HEK293 (cell line): ENCODE results near the gene ZNF518B.
"Not testable (repeated sequence)": the region's sequence is repeated elsewhere in the genome, so short reads cannot be mapped to it uniquely, and the experiment has no call there.

Experiments used
- KLF16 ChIP-seq: fragments of 450-650 bp; formaldehyde crosslinking; IDR thresholded peaks from 2 replicates; pipeline ENCODE4 v1.5.1; 2017; ENCODE audit warnings: missing biosample characterization, missing genetic modification characterization
- SCRT1 ChIP-seq: fragments of 450-650 bp; formaldehyde crosslinking; IDR thresholded peaks from 2 replicates; pipeline ENCODE4 v1.5.1; 2016; ENCODE audit warnings: missing biosample characterization, missing genetic modification characterization, borderline replicate concordance
- SP2 ChIP-seq: fragments of 450-650 bp; formaldehyde crosslinking; IDR thresholded peaks from 2 replicates; pipeline ENCODE4 v1.5.1; 2016; ENCODE audit warnings: missing biosample characterization, missing genetic modification characterization
- TCF7L2 ChIP-seq: IDR thresholded peaks from 2 replicates; pipeline ENCODE4 v1.6.1; 2011; ENCODE audit warnings: low read depth, mild to moderate bottlenecking, inconsistent platforms, low read length, moderate library complexity, borderline replicate concordance
- ZFP3 ChIP-seq: fragments of 450-650 bp; formaldehyde crosslinking; IDR thresholded peaks from 2 replicates; pipeline ENCODE4 v1.5.1; 2016; ENCODE audit warnings: low read depth, missing biosample characterization, missing genetic modification characterization
- ZFP37 ChIP-seq: fragments of 450-650 bp; formaldehyde crosslinking; IDR thresholded peaks from 2 replicates; pipeline ENCODE4 v1.5.1; 2016; ENCODE audit warnings: missing biosample characterization, missing genetic modification characterization
- ZNF266 ChIP-seq: fragments of 450-650 bp; formaldehyde crosslinking; IDR thresholded peaks from 2 replicates; pipeline ENCODE4 v1.5.1; 2016; ENCODE audit warnings: missing biosample characterization, missing genetic modification characterization, low read depth
- ZNF433 ChIP-seq: fragments of 450-650 bp; formaldehyde crosslinking; IDR thresholded peaks from 2 replicates; pipeline ENCODE4 v1.5.1; 2016; ENCODE audit warnings: missing biosample characterization, missing genetic modification characterization, low read depth
- ZNF677 ChIP-seq: fragments of 450-650 bp; IDR thresholded peaks from 2 replicates; pipeline ENCODE4 v1.5.0; 2018; ENCODE audit warnings: missing biosample characterization, mild to moderate bottlenecking, missing genetic modification characterization, moderate library complexity
- TF ChIP-seq, protein P1 (sequence below): fragments of 450-650 bp; formaldehyde crosslinking; IDR thresholded peaks from 2 replicates; pipeline ENCODE4 v1.5.1; 2016; ENCODE audit warnings: missing biosample characterization, missing genetic modification characterization
- TF ChIP-seq, protein P2 (sequence below): fragments of 450-650 bp; formaldehyde crosslinking; IDR thresholded peaks from 2 replicates; pipeline ENCODE4 v1.5.1; 2016; ENCODE audit warnings: missing biosample characterization, missing genetic modification characterization
- TF ChIP-seq, protein P3 (sequence below): fragments of 450-650 bp; formaldehyde crosslinking; IDR thresholded peaks from 2 replicates; pipeline ENCODE4 v1.5.1; 2016; ENCODE audit warnings: missing biosample characterization, missing genetic modification characterization
- TF ChIP-seq, protein P4 (sequence below): fragments of 450-650 bp; formaldehyde crosslinking; IDR thresholded peaks from 2 replicates; pipeline ENCODE4 v1.5.1; 2016; ENCODE audit warnings: missing biosample characterization, missing genetic modification characterization
- TF ChIP-seq, protein P5 (sequence below): fragments of 450-650 bp; formaldehyde crosslinking; conservative IDR thresholded peaks from 2 replicates; pipeline ENCODE4 v1.5.1; 2016; ENCODE audit warnings: low read depth, missing biosample characterization, missing genetic modification characterization

DNA sequence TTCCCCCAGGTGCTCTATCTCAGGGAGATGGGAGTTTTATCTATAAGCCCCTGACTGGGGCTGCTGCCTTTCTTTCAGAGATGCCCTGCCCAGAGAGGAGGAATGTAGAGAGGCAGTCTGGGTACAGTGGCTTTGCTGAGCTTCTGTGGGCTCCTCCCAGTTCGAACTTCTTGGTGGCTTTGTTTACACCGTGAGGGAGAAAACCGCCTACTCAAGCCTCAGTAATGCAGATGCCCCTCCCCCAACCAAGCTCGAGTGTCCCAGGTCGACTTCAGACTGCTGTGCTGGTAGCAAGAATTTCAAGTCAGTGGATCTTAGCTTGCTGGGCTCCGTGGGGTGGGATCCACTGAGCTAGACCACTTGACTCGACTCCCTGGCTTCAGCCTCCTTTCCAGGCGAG lies 29.5 kb downstream of the ZNF518B start:
- TF ChIP-seq SP2; ZFP37; ZNF266 (tag by site-specific recombination); ZNF677 (tag by site-specific recombination); ZFP3 (tag by site-specific recombination); ZNF433 (tag by site-specific recombination); TCF7L2; SCRT1; KLF16 (tag by site-specific recombination): not testable (repeated sequence)
- TF ChIP-seq, protein P1, sequence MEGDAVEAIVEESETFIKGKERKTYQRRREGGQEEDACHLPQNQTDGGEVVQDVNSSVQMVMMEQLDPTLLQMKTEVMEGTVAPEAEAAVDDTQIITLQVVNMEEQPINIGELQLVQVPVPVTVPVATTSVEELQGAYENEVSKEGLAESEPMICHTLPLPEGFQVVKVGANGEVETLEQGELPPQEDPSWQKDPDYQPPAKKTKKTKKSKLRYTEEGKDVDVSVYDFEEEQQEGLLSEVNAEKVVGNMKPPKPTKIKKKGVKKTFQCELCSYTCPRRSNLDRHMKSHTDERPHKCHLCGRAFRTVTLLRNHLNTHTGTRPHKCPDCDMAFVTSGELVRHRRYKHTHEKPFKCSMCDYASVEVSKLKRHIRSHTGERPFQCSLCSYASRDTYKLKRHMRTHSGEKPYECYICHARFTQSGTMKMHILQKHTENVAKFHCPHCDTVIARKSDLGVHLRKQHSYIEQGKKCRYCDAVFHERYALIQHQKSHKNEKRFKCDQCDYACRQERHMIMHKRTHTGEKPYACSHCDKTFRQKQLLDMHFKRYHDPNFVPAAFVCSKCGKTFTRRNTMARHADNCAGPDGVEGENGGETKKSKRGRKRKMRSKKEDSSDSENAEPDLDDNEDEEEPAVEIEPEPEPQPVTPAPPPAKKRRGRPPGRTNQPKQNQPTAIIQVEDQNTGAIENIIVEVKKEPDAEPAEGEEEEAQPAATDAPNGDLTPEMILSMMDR = not testable (repeated sequence)
- TF ChIP-seq, protein P2, sequence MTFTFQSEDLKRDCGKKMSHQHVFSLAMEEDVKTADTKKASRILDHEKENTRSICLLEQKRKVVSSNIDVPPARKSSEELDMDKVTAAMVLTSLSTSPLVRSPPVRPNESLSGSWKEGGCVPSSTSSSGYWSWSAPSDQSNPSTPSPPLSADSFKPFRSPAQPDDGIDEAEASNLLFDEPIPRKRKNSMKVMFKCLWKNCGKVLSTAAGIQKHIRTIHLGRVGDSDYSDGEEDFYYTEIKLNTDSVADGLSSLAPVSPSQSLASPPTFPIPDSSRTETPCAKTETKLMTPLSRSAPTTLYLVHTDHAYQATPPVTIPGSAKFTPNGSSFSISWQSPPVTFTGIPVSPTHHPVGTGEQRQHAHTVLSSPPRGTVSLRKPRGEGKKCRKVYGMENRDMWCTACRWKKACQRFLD (tag by site-specific recombination) = not testable (repeated sequence)
- TF ChIP-seq, protein P3, sequence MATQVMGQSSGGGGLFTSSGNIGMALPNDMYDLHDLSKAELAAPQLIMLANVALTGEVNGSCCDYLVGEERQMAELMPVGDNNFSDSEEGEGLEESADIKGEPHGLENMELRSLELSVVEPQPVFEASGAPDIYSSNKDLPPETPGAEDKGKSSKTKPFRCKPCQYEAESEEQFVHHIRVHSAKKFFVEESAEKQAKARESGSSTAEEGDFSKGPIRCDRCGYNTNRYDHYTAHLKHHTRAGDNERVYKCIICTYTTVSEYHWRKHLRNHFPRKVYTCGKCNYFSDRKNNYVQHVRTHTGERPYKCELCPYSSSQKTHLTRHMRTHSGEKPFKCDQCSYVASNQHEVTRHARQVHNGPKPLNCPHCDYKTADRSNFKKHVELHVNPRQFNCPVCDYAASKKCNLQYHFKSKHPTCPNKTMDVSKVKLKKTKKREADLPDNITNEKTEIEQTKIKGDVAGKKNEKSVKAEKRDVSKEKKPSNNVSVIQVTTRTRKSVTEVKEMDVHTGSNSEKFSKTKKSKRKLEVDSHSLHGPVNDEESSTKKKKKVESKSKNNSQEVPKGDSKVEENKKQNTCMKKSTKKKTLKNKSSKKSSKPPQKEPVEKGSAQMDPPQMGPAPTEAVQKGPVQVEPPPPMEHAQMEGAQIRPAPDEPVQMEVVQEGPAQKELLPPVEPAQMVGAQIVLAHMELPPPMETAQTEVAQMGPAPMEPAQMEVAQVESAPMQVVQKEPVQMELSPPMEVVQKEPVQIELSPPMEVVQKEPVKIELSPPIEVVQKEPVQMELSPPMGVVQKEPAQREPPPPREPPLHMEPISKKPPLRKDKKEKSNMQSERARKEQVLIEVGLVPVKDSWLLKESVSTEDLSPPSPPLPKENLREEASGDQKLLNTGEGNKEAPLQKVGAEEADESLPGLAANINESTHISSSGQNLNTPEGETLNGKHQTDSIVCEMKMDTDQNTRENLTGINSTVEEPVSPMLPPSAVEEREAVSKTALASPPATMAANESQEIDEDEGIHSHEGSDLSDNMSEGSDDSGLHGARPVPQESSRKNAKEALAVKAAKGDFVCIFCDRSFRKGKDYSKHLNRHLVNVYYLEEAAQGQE (tag by site-specific recombination) = not testable (repeated sequence)
- TF ChIP-seq, protein P4, sequence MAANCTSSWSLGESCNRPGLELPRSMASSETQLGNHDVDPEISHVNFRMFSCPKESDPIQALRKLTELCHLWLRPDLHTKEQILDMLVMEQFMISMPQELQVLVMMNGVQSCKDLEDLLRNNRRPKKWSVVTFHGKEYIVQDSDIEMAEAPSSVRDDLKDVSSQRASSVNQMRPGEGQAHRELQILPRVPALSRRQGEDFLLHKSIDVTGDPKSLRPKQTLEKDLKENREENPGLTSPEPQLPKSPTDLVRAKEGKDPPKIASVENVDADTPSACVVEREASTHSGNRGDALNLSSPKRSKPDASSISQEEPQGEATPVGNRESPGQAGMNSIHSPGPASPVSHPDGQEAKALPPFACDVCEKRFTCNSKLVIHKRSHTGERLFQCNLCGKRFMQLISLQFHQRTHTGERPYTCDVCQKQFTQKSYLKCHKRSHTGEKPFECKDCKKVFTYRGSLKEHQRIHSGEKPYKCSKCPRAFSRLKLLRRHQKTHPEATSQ (tag by site-specific recombination) = not testable (repeated sequence)
- TF ChIP-seq, protein P5, sequence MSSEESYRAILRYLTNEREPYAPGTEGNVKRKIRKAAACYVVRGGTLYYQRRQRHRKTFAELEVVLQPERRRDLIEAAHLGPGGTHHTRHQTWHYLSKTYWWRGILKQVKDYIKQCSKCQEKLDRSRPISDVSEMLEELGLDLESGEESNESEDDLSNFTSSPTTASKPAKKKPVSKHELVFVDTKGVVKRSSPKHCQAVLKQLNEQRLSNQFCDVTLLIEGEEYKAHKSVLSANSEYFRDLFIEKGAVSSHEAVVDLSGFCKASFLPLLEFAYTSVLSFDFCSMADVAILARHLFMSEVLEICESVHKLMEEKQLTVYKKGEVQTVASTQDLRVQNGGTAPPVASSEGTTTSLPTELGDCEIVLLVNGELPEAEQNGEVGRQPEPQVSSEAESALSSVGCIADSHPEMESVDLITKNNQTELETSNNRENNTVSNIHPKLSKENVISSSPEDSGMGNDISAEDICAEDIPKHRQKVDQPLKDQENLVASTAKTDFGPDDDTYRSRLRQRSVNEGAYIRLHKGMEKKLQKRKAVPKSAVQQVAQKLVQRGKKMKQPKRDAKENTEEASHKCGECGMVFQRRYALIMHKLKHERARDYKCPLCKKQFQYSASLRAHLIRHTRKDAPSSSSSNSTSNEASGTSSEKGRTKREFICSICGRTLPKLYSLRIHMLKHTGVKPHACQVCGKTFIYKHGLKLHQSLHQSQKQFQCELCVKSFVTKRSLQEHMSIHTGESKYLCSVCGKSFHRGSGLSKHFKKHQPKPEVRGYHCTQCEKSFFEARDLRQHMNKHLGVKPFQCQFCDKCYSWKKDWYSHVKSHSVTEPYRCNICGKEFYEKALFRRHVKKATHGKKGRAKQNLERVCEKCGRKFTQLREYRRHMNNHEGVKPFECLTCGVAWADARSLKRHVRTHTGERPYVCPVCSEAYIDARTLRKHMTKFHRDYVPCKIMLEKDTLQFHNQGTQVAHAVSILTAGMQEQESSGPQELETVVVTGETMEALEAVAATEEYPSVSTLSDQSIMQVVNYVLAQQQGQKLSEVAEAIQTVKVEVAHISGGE = not testable (repeated sequence)
